ENCODE measurements around the gene MTF1.

MTF1 gene

GRCh38 chr1:37828410-37829074 lies 30.9 kb downstream of the MTF1 start:
- DNase-seq: no peak

GRCh38 chr1:37825506-37825905 lies 33.9 kb downstream of the MTF1 start:
- no peak for DNase-seq

GRCh38 chr1:37824001-37824400 lies 35.4 kb downstream of the MTF1 start:
- no peak for DNase-seq

- DNase-seq: no peak
These were observed 36.2 kb downstream of the MTF1 start for GRCh38 chr1:37822906-37823815.

GRCh38 chr1:37821481-37821880 lies 37.9 kb downstream of the MTF1 start:
- DNase-seq: no peak

- DNase-seq: no peak
These were observed 41.9 kb downstream of the MTF1 start for GRCh38 chr1:37817481-37817880.

- DNase-seq: no peak
These were observed 45.1 kb downstream of the MTF1 start for GRCh38 chr1:37814252-37814651.

GRCh38 chr1:37813529-37814145 lies 45.8 kb downstream of the MTF1 start:
- DNase-seq: no peak

GRCh38 chr1:37811027-37811655 lies 48.3 kb downstream of the MTF1 start:
- peak; percentile 86 for DNase-seq

- DNase-seq: no peak
These were observed 49.5 kb downstream of the MTF1 start for GRCh38 chr1:37809942-37810341.

GRCh38 chr1:37808369-37809319 lies 50.7 kb downstream of the MTF1 start:
- DNase-seq: peak; percentile 85

GRCh38 chr1:37807555-37808368 lies 51.6 kb downstream of the MTF1 start, which contains the start of the genes C1orf122 and YRDC:
TSS of gene C1orf122 (plus strand) at chr1:37807790. CDS start at chr1:37808405, 615 bp downstream.
TSS of gene YRDC (minus strand) at chr1:37808208. CDS start at chr1:37808180, 28 bp downstream.
- DNase-seq: peak; percentile 95

GRCh38 chr1:37807220-37807554 lies 52.2 kb downstream of the MTF1 start:
- DNase-seq: no peak

GRCh38 chr1:37802439-37802838 lies 57.0 kb downstream of the MTF1 start:
- DNase-seq: no peak

- DNase-seq: peak; percentile 14
These were observed 61.5 kb downstream of the MTF1 start for GRCh38 chr1:37797750-37798345.

- DNase-seq: peak; percentile 39
These were observed 63.9 kb downstream of the MTF1 start for GRCh38 chr1:37795340-37796125.

- no peak for DNase-seq
These were observed 64.7 kb downstream of the MTF1 start for GRCh38 chr1:37794372-37795339.

- DNase-seq: peak; percentile 49
These were observed 65.5 kb downstream of the MTF1 start, which contains the start of gene MANEAL for GRCh38 chr1:37793773-37794371. TSS of gene MANEAL (plus strand) at chr1:37793847. CDS start at chr1:37794183, 336 bp downstream.

All from fibroblast of skin of scalp (primary cell).